Measurements from ENCODE around the gene MEIOB. TPM values are rescaled to one million over a fixed set of nuclear protein-coding genes. Genes with fewer than 3 reads are reported as not detected.

Gene MEIOB, protein sequence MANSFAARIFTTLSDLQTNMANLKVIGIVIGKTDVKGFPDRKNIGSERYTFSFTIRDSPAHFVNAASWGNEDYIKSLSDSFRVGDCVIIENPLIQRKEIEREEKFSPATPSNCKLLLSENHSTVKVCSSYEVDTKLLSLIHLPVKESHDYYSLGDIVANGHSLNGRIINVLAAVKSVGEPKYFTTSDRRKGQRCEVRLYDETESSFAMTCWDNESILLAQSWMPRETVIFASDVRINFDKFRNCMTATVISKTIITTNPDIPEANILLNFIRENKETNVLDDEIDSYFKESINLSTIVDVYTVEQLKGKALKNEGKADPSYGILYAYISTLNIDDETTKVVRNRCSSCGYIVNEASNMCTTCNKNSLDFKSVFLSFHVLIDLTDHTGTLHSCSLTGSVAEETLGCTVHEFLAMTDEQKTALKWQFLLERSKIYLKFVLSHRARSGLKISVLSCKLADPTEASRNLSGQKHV
- 0.05 TPM in 1 of 2 replicates, not detected in the other for polyA plus RNA-seq (2012; rRNA removed)
- polyA plus RNA-seq (2012; cell fraction: cytosol; rRNA removed), result 0.04 TPM in 2 replicates
- polyA plus RNA-seq (2012; cell fraction: nucleus; rRNA removed), result 0.13 and 0.27 TPM in 2 replicates

- 6% methylated on average over 16 of the region's 68 CpGs for WGBS (ENCODE audit: low lambda C conversion rate)
- peak within 1 kb of the TSS in 1 of 2 experiments; percentile 21; a peak in 1 of 4 replicates for H3K27ac ChIP-seq (ENCODE audit: low read depth in 2 of 2, low read length in 1 of 2)
These were observed at the start of gene MEIOB for GRCh38 chr16:1871974-1872635. Gene MEIOB, minus strand, starts transcription at chr16:1872164. Its CDS starts 3,989 bp downstream, at chr16:1868175.

More at GRCh38 chr16:1871974-1872635, at the start of gene MEIOB:
- Histone ChIP-seq H2AFZ (ENCODE audit: low read depth) (peak within 1 kb of the TSS; percentile 82; the same call in 1 of the 2 replicates), H3K9ac (no peak within 1 kb of the TSS), H3K79me2 (ENCODE audit: insufficient read depth) (no peaks in the 10 kb centered on the region), H3F3A (replicated peaks; ENCODE audit: insufficient read depth) (no peaks in the 10 kb centered on the region), H3K9me2 (no peaks in the 10 kb centered on the region), H3K4me3 (ENCODE audit: low read depth in 2 of 2, low read length in 1 of 2) (peak within 1 kb of the TSS; percentile 26 to 37; a peak in 3 of 4 replicates), H4K20me1 (ENCODE audit: insufficient read depth) (no peaks in the 10 kb centered on the region), H3K9me3 (no peaks in the 10 kb centered on the region), H3K27me3 (ENCODE audit: insufficient read depth) (no peaks in the 10 kb centered on the region; the same call in 1 of the 2 replicates), H3K36me3 (replicated peaks in 1 of 2; ENCODE audit: control insufficient read depth in 1 of 2, insufficient read depth in 2 of 2, low read length in 1 of 2) (no peaks in the 10 kb centered on the region), H3K4me1 (ENCODE audit: control insufficient read depth in 1 of 2, insufficient read depth in 2 of 2, low read depth in 1 of 2, low read length in 1 of 2) (no peaks in the 10 kb centered on the region; a peak in 2 of 4 replicates), H3K4me2 (peak within 1 kb of the TSS; percentile 38)
- TF ChIP-seq TCF12 (IDR thresholded peaks at IDR 0.05) (no peak), CTCF (IDR thresholded peaks at IDR 0.05) (no peak), RCOR1 (IDR thresholded peaks at IDR 0.05; ENCODE audit: low read length) (no peak), POLR2AphosphoS5 (IDR thresholded peaks at IDR 0.05; ENCODE audit: low read depth, low read length) (no peak), YY1 (IDR thresholded peaks at IDR 0.05; ENCODE audit: low read depth) (no peak), SIN3A (IDR thresholded peaks at IDR 0.05; ENCODE audit: borderline replicate concordance, low read depth, low read length) (no peak), RAD21 (IDR thresholded peaks at IDR 0.05; ENCODE audit: low read length) (no peak), MXI1 (IDR thresholded peaks at IDR 0.05; ENCODE audit: low read depth, low read length) (no peak), CHD2 (IDR thresholded peaks at IDR 0.05; ENCODE audit: low read length, partially characterized antibody) (no peak), RFX5 (IDR thresholded peaks at IDR 0.05; ENCODE audit: low read length) (no peak), GABPA (IDR thresholded peaks at IDR 0.05; ENCODE audit: low read depth) (no peak), FOXM1 (IDR thresholded peaks at IDR 0.05; ENCODE audit: low read depth) (no peak), NFIC (IDR thresholded peaks at IDR 0.05; ENCODE audit: borderline replicate concordance) (no peak), REST (IDR thresholded peaks at IDR 0.05; ENCODE audit: low read depth, low read length) (no peak)
- POLR2A ChIA-PET, result interaction anchor here (1.6 kb wide), 1 partner anchor 93 kb away, joined by 6 read pairs; the partner anchor contains the start of gene RPS2
- peak; percentile 92 for DNase-seq
- CTCF ChIA-PET, result interaction anchor here (0.9 to 12.8 kb wide), 3 partner anchors 57 to 89 kb away, joined by 3 to 137 read pairs (median 4); no protein-coding TSS in a partner anchor

All from SK-N-SH (cell line).